Stimulated activated naive B cell treated with anti-CD40 and anti-IgM and Interleukin-4, amounts not matched to agents 10 μg/mL and 1 μg/mL and 100 μg/mL, for 72 hours (primary cell): ENCODE measurements around the gene KIAA1328.
A peak's percentile ranks its signal among the peaks of the same experiment; 100 is the strongest.
"Not testable (repeated sequence)": the region's sequence is repeated elsewhere in the genome, so short reads cannot be mapped to it uniquely, and the experiment has no call there.

Experiments used
- ATAC-seq, 2 donors: fragments of 150-1000 bp; cut with Tn5 transposase; replicated peaks; 2 replicates each; pipeline ENCODE4 v1.10.0; 2021; ENCODE audit warnings: moderate library complexity in 1 of 2
- DNase-seq: peaks from one replicate; pipeline ENCODE4 v3.0.0; 2021
- H3K27ac Mint-ChIP-seq: one replicate; pipeline ENCODE4 v1.8.0; 2022; ENCODE audit warnings: mild to moderate bottlenecking, mixed read lengths
- H3K27me3 Mint-ChIP-seq, 2 donors: one replicate each; pipeline ENCODE4 v1.8.0; 2022; ENCODE audit warnings: mixed read lengths in 2 of 2
- H3K36me3 Mint-ChIP-seq, 2 donors: one replicate each; pipeline ENCODE4 v1.8.0; 2022; ENCODE audit warnings: mixed read lengths in 2 of 2, mild to moderate bottlenecking in 1 of 2
- H3K4me1 Mint-ChIP-seq, 2 donors: one replicate each; pipeline ENCODE4 v1.8.0; 2022; ENCODE audit warnings: mixed read lengths in 2 of 2, mild to moderate bottlenecking in 1 of 2
- H3K4me3 Mint-ChIP-seq, 2 donors: one replicate each; pipeline ENCODE4 v1.8.0; 2022; ENCODE audit warnings: mild to moderate bottlenecking in 2 of 2, mixed read lengths in 2 of 2, moderate library complexity in 1 of 2
- H3K9me3 Mint-ChIP-seq, 2 donors: one replicate each; pipeline ENCODE4 v1.8.0; 2022; ENCODE audit warnings: mixed read lengths in 2 of 2, mild to moderate bottlenecking in 1 of 2

KIAA1328 gene

DNA sequence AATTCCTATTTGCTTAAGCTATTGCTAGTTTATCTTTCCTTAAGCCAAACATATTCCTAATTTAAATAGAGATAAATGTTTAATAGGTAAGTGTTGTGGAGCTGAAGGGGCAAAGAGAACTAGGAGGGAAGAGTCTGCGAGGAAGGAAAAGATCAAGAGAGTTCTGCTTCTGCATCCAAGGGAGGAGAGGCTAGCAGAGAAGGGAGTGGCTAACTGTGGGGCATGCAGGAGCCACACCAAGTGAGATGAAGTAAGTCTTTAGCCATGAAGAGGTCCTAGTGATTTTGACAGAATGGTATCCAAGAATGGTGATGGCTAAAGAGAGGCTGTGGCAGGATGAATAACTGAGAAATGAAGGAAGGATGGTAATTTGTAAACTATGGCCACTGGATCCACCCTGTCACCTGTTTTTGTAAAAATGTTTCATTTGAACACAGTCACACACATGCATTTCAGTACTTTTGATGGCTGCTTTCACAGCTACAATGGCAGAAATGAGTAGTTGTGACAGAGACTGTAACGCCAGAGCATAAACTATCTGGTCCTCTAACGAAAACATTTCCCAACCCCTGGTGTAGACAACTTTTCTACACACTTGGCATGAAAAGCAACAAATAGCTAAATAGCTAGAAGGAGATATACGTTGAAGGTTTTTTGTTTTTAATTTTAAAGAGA lies 15.7 kb upstream of the KIAA1328 start:
- no peaks in the 10 kb centered on the region for H3K4me1 Mint-ChIP-seq
- ATAC-seq (no peak), DNase-seq (no peak)
- peaks cover 18 to 37% of the 10 kb centered on the region in 2 donors for H3K36me3 Mint-ChIP-seq
- H3K4me3 Mint-ChIP-seq, result no peak overlapping the region
- H3K27ac Mint-ChIP-seq, result no peak overlapping the region
- no peaks in the 10 kb centered on the region for H3K27me3 Mint-ChIP-seq
- no peaks in the 10 kb centered on the region for H3K9me3 Mint-ChIP-seq

DNA sequence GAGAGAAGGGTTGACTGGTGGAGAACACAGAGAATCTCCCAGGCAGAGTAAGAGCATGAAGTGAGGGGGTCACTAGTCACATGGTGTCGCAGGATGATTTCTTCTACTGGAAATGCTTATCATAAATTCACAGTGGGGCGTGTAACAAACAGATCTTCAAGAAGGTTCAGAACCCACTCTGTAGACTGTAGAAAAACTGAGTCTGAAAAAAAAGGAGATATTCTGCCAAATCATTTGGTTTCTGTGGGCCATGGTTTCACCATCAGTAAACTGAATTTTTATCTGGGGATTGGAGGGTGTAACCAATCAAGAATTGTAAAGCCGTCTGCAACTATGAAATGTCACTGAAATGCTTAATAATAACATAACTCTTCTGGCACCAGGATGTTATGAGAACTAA lies 15.1 kb upstream of the KIAA1328 start:
- Mint-ChIP-seq H3K4me1 (no peaks in the 10 kb centered on the region), H3K9me3 (no peaks in the 10 kb centered on the region), H3K36me3 (peaks cover 17 to 40% of the 10 kb centered on the region in 2 donors), H3K27ac (no peak overlapping the region), H3K4me3 (no peak overlapping the region), H3K27me3 (no peaks in the 10 kb centered on the region)
- ATAC-seq (no peak), DNase-seq (no peak)

DNA sequence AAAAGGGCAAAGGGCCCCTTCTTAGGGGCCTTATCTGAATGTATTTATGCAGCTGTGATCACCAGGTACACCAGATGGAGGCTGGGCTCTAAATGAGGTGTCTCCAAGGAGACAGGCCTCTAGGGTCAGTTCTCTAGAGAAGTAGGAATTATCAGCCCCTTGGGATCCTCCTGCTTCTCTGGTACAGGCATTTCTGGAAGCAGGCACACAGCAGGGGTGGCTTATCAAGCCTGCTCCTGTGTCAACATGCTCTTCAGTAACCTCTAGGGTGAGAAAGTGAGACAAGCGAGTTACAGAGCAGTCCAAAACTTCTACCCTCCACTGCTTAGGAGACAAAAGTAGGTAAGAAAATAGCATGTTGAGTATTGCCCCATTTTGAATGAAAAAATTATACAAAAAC lies 13.9 kb upstream of the KIAA1328 start:
- H3K27ac Mint-ChIP-seq, result no peak overlapping the region
- peaks cover 17 to 40% of the 10 kb centered on the region in 2 donors for H3K36me3 Mint-ChIP-seq
- H3K4me3 Mint-ChIP-seq, result no peak overlapping the region
- H3K9me3 Mint-ChIP-seq, result no peaks in the 10 kb centered on the region
- no peaks in the 10 kb centered on the region for H3K27me3 Mint-ChIP-seq
- DNase-seq, result no peak
- ATAC-seq, result no peak
- H3K4me1 Mint-ChIP-seq, result no peaks in the 10 kb centered on the region

DNA sequence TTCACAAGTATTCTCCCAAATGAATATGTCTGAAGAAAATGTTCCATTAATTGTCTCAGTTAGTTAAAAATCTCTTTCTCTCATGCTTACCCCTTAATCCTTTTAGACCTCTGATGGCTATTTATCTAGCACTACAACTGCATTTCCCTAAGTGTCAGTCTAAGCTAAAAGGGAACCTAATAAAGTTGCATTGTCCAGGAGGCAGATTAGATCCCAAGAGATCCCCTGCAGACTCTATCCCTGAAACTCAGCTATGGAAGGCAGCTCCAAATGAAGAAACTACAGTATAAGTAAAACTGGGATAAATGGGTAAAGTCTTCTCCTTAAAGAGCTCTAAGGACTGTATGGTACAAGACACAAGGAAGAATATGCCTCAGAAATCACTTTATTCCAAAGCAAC lies 12.8 kb upstream of the KIAA1328 start:
- H3K4me1 Mint-ChIP-seq, H3K27me3 Mint-ChIP-seq, ATAC-seq, DNase-seq, H3K4me3 Mint-ChIP-seq, H3K9me3 Mint-ChIP-seq, H3K27ac Mint-ChIP-seq: not testable (repeated sequence)
- peaks cover 12 to 33% of the 10 kb centered on the region in 2 donors for H3K36me3 Mint-ChIP-seq

DNA sequence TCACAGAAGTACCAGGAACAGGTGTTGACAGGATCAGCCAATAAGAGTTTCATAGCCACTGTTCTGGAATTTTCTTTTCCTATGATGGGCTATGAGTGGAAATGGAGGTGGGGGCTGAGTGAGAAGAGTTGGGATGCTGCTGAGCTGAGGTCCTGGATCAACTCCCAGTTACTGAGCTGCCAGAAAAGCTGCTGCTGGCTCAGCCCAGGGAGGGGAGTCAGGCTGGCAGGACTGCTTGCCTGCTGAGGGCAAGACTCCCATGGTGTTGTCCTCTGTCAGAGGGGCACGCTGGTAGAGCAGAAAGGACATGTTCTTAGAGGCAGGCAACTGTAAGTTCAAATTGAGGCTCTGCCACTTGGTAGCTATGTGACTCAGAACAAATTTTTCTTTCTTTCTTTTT lies 11.9 kb upstream of the KIAA1328 start:
- H3K9me3 Mint-ChIP-seq, result no peaks in the 10 kb centered on the region
- H3K36me3 Mint-ChIP-seq, result peaks cover 12 to 37% of the 10 kb centered on the region in 2 donors
- H3K4me3 Mint-ChIP-seq, result no peak overlapping the region
- H3K27me3 Mint-ChIP-seq, result no peaks in the 10 kb centered on the region
- H3K4me1 Mint-ChIP-seq, result no peaks in the 10 kb centered on the region
- DNase-seq, result no peak
- no peak overlapping the region for H3K27ac Mint-ChIP-seq
- no peak for ATAC-seq

DNA sequence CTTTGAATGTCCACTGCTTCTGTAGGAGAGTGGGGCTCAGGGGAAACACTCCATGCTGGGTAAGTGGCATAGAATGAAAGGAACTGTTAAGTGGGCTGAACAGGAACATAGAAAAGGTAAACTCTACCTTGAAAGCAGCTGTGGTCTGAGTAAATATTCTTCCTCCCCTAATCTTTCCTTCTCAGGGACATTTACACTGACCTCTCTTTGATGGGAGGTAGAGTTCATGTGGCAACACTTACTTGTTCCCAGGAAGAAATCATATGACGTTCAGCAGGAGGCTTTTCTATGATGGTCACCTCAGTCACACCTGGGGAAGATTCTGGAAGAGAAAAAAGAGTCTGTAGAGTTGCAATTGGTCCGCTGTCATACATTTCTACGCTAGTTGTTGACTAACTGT lies 10.3 kb upstream of the KIAA1328 start:
- peaks cover 10 to 31% of the 10 kb centered on the region in 2 donors for H3K36me3 Mint-ChIP-seq
- DNase-seq, result no peak
- no peak overlapping the region for H3K4me3 Mint-ChIP-seq
- no peaks in the 10 kb centered on the region for H3K4me1 Mint-ChIP-seq
- ATAC-seq, result no peak
- H3K27me3 Mint-ChIP-seq, result no peaks in the 10 kb centered on the region
- H3K27ac Mint-ChIP-seq, result no peak overlapping the region
- no peaks in the 10 kb centered on the region for H3K9me3 Mint-ChIP-seq

DNA sequence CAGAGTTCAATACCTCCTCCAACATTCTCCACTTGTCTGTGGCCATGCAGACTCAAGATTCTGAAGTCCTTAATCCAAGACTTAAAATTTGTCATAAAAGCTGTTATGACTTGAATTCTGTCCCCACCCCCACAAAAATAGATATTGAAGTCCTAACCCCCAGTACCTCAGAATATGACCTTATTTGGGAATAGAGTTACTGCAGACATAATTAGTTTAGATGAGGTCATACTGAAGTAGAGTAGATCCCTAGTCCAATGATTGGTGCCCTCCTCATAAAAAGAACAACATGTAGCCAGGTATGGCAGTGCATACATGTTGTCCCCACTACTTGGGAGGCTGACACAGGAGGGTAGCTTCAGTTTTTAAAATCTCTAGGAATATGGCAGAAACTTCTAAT lies 9.3 kb upstream of the KIAA1328 start:
- Mint-ChIP-seq H3K4me1 (no peaks in the 10 kb centered on the region), H3K9me3 (no peaks in the 10 kb centered on the region), H3K27me3 (no peaks in the 10 kb centered on the region), H3K36me3 (peaks cover 7 to 25% of the 10 kb centered on the region in 2 donors), H3K4me3 (no peak overlapping the region), H3K27ac (no peak overlapping the region)
- ATAC-seq (no peak), DNase-seq (no peak)

DNA sequence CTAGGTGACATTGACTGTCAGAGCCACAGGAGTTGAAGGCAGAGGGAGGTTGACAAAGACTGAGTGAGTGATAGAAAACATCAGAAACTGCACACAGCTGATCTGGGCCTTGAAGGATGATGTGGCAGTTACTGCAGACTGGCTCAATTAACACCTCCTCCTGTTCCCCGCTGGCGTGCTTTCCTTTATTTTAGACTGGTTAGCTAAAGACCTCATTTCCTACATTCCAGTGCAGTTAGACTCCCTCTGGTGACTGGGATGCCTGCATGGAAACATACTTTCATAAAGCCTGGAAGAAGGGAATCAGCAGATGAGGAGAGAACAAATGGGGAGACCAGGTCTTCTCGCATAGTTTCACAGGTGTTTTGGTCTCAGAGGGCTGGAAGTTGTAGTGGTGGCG lies 7.2 kb upstream of the KIAA1328 start:
- Mint-ChIP-seq H3K4me1 (no peaks in the 10 kb centered on the region), H3K9me3 (no peaks in the 10 kb centered on the region), H3K27me3 (no peaks in the 10 kb centered on the region), H3K4me3 (no peak overlapping the region), H3K27ac (no peak overlapping the region), H3K36me3 (peaks cover 7 to 19% of the 10 kb centered on the region in 2 donors)
- ATAC-seq (no peak), DNase-seq (no peak)

DNA sequence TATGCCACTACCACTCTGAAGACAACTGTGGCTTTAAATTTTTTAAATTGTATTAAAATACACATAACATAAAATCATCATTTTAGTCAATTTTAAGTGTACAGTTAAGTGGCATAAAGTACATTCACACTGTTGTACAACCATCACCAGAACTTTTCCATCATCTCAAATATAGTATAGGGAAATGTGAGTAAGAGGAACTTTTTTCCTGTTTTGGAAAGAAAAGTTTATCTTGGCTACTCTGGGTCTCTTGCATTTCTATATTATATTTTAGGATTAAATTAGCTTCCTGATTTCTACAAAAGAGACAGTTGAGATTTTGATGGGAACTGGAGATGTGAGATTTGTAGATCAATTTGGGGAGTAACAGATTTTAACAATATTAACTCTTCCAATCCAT lies 3.4 kb upstream of the KIAA1328 start:
- Mint-ChIP-seq H3K27ac (no peak overlapping the region), H3K4me3 (no peak overlapping the region), H3K9me3 (no peaks in the 10 kb centered on the region), H3K4me1 (peaks cover 15 to 30% of the 10 kb centered on the region in 2 donors), H3K27me3 (no peaks in the 10 kb centered on the region), H3K36me3 (peaks cover 5 to 6% of the 10 kb centered on the region in 2 donors)
- no peak for DNase-seq
- ATAC-seq, result no peak

DNA sequence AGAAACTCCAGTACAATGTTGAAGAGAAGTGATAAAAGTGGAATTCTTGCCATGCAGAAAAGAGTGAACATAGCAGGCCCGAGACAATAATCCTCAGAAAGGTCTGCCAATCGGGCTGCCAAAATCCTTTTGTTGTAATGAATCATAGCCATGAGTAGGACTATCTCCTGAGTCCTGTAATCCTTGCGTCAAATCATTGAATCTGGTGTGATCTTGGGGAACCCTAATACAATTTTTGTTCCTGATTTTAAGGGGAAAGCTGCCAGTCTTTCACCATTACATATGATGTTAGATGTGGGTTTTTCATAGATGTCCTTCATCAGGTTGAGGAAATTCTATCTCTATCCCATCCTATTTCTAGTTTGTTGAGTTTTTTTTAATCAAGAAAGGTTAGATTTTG lies 2.4 kb upstream of the KIAA1328 start:
- no peak overlapping the region for H3K27ac Mint-ChIP-seq
- H3K27me3 Mint-ChIP-seq, result no peaks in the 10 kb centered on the region
- no peak overlapping the region for H3K4me3 Mint-ChIP-seq
- H3K9me3 Mint-ChIP-seq, result no peaks in the 10 kb centered on the region
- DNase-seq (no peak), ATAC-seq (no peak)
- H3K36me3 Mint-ChIP-seq, result peaks cover 2 to 5% of the 10 kb centered on the region in 2 donors
- H3K4me1 Mint-ChIP-seq, result peaks cover 15 to 30% of the 10 kb centered on the region in 2 donors

DNA sequence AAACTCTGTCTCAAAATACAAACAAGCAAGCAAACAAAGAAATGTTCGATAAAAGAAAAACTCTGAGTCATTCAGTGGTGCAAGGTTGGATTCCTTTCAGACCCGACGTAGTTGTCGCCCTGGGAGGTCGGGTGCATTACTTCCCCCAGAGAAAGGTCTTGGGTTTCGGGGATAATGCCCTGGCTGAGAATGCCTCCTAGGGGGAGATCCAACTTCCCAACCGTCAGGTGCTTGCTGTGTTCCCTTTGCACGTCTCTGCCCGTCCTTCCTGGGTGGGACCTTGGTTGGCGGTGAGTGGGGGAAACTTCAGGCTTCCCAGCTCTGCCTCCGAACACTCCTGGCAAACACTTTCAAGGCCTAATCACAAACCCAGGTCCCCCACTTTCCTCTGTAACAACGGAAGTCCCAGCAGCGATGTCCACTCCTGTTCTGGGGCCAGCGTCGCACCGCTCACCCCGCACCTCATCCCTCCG lies 734 bp upstream of the KIAA1328 start:
- peak overlapping the region; percentile 92 to 95 for H3K4me3 Mint-ChIP-seq
- H3K9me3 Mint-ChIP-seq, result no peaks in the 10 kb centered on the region
- H3K27me3 Mint-ChIP-seq, result no peaks in the 10 kb centered on the region
- peaks cover 19 to 36% of the 10 kb centered on the region in 2 donors for H3K4me1 Mint-ChIP-seq
- H3K27ac Mint-ChIP-seq, result peak overlapping the region; percentile 98
- ATAC-seq (peak; percentile 9 to 12), DNase-seq (peak; percentile 7)
- H3K36me3 Mint-ChIP-seq, result peaks cover 0 to 5% of the 10 kb centered on the region in 2 donors

DNA sequence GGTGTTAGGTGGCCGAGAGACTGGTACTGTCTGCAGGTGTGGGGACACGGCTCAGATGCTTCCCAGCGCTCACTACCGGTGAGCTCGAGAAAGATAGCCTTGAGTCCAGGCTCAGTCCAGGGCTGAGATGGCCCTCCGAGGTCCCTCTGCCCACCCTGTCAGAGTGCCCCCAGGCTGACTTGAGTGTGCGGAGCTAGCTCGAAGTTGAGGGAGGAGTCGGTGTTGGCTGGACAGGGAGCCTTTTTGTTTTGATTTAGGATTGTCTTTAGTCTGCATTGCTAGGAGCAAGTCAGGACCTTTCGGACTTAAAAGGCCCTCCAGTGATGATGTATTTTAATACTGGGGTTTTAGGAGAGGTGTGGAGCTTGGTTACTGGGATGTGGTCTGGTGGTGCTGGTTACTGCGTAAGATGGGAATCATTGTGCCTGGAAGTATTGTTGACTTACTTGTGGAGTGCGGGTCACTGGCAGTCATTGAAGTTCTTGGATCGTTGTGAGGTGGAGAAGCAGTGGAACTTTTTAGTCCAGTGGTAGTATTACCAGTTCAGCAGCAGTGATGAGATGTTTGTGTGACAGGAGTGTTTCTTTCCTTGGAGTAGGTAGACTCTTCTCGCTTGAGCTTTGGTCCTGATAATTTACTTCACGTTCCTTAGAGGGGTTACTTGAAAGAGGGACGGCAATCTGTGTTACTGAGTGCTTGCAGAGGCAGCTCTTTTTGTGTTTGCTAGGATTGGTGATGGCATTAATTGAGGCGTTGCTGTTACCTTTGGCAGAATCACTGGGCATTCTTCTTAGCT lies 633 bp downstream of the KIAA1328 start:
- H3K36me3 Mint-ChIP-seq, result peaks cover 0 to 3% of the 10 kb centered on the region in 2 donors
- ATAC-seq (no peak), DNase-seq (no peak)
- no peaks in the 10 kb centered on the region for H3K27me3 Mint-ChIP-seq
- H3K27ac Mint-ChIP-seq, result peak overlapping the region; percentile 80
- H3K4me1 Mint-ChIP-seq, result peaks cover 19 to 38% of the 10 kb centered on the region in 2 donors
- H3K4me3 Mint-ChIP-seq, result peak overlapping the region; percentile 92 to 95
- no peaks in the 10 kb centered on the region for H3K9me3 Mint-ChIP-seq

DNA sequence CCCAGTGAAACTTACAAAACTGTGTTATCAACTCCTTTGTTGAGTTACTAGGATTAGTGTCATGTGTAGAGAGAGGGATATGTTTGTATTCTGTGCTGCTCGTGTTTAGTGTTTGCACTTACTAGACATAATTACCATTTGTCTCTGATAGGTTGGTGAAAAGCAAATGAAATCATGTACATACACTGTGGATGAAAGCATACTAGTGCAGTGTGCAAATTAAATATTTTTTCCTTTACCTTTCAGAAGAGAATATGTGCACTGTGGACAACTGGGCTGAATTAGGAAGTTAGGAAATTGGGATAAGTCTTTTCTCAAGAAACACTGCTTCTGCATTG lies 1.2 kb downstream of the KIAA1328 start:
- H3K27ac Mint-ChIP-seq, result no peak overlapping the region
- H3K36me3 Mint-ChIP-seq, result peaks cover 0 to 3% of the 10 kb centered on the region in 2 donors
- H3K4me3 Mint-ChIP-seq, result peak overlapping the region; percentile 92 to 95
- H3K27me3 Mint-ChIP-seq, result no peaks in the 10 kb centered on the region
- no peak for ATAC-seq
- peaks cover 19 to 38% of the 10 kb centered on the region in 2 donors for H3K4me1 Mint-ChIP-seq
- no peak for DNase-seq
- H3K9me3 Mint-ChIP-seq, result no peaks in the 10 kb centered on the region

DNA sequence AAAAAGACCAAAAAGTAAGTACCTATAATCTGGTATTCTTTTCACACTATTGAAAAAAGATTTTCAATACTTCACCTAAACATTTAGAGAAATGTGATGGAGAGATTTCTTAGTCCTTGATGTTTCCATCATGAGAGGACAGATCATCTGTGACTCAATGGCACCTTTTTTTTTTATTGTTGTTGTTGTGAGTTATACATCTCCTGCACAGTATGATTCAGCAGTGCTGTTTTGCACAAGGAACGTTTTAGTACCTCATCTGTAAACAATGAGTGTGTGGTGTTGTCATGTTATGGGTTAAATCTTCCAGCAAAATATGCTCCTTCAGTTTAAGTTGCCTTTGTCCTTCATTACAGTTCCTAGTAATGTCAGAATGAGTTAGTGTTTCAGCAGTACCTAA lies 2.2 kb downstream of the KIAA1328 start:
- DNase-seq, result no peak
- Mint-ChIP-seq H3K36me3 (peaks cover 0 to 3% of the 10 kb centered on the region in 2 donors), H3K27ac (no peak overlapping the region), H3K4me1 (peaks cover 19 to 38% of the 10 kb centered on the region in 2 donors), H3K4me3 (no peak overlapping the region), H3K27me3 (no peaks in the 10 kb centered on the region), H3K9me3 (no peaks in the 10 kb centered on the region)
- no peak for ATAC-seq

DNA sequence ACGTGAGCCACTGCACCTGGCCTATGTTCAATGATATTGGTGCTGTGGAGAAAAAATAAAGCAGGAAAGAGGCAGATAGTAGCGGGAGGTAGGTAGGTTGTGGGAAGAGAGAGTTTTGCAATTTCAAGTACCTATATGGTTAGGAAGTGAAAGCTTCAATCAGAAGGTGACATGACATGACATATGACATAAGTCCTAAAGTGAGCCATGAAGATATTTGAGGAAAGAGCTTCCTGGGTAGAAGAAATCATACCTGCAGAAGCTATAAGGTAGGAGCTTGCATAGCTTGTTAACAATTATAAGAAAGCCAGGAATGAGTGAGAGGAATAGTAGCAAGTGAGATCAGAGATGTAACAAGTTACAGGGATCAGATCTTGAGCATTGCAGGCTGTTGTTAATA lies 4.2 kb downstream of the KIAA1328 start:
- ATAC-seq (no peak), DNase-seq (no peak)
- H3K4me3 Mint-ChIP-seq, result no peak overlapping the region
- H3K27me3 Mint-ChIP-seq, result no peaks in the 10 kb centered on the region
- H3K9me3 Mint-ChIP-seq, result no peaks in the 10 kb centered on the region
- peaks cover 14 to 26% of the 10 kb centered on the region in 2 donors for H3K4me1 Mint-ChIP-seq
- H3K27ac Mint-ChIP-seq, result no peak overlapping the region
- H3K36me3 Mint-ChIP-seq, result peaks cover 6 to 10% of the 10 kb centered on the region in 2 donors
